HCT116 (cell line): Measurements from ENCODE around the gene NUCB1.

ENCODE experiments used
- ATF3 ChIP-seq: IDR thresholded peaks from 2 replicates; pipeline ENCODE4 v1.6.1; 2012
- ELF1 ChIP-seq: IDR thresholded peaks from 2 replicates; pipeline ENCODE4 v1.6.1; 2012; ENCODE audit warnings: low read depth, borderline replicate concordance
- EZH2 ChIP-seq: fragments of 200-600 bp; sonication (generic); IDR thresholded peaks from 2 replicates; pipeline ENCODE4 v1.6.1; 2017; ENCODE audit warnings: antibody characterized with exemption, mixed run types
- EZH2phosphoT487 ChIP-seq: fragments of 200-600 bp; IDR thresholded peaks from 2 replicates; pipeline ENCODE4 v1.6.1; 2018; ENCODE audit warnings: antibody characterized with exemption, borderline replicate concordance
- JUND ChIP-seq: IDR thresholded peaks from 2 replicates; pipeline ENCODE4 v1.6.1; 2012
- POLR2A ChIP-seq: IDR thresholded peaks from 2 replicates; pipeline ENCODE4 v1.7.0; 2011; ENCODE audit warnings: borderline replicate concordance; ENCODE audit not compliant: insufficient read depth, insufficient read length; ENCODE audit errors: extremely low read depth
- POLR2AphosphoS5 ChIP-seq: IDR thresholded peaks from 2 replicates; pipeline ENCODE4 v1.6.1; 2011; ENCODE audit warnings: mild to moderate bottlenecking, low read depth, low read length, moderate library complexity
- RAD21 ChIP-seq: IDR thresholded peaks from 2 replicates; pipeline ENCODE4 v1.6.1; 2012; ENCODE audit warnings: low read depth, mild to moderate bottlenecking
- SP1 ChIP-seq: IDR thresholded peaks from 2 replicates; pipeline ENCODE4 v1.6.1; 2012; ENCODE audit warnings: low read depth
- YY1 ChIP-seq: IDR thresholded peaks from 2 replicates; pipeline ENCODE4 v1.6.1; 2011; ENCODE audit warnings: low read length, low read depth, moderate library complexity, mild to moderate bottlenecking; ENCODE audit not compliant: insufficient replicate concordance; ENCODE audit errors: extremely low read depth
- ZNF274 ChIP-seq: fragments of 200-500 bp; sonication (Bioruptor generic); IDR thresholded peaks from 2 replicates; pipeline ENCODE4 v1.6.1; 2014; ENCODE audit warnings: mild to moderate bottlenecking, low read depth, low read length, inconsistent platforms
- TF ChIP-seq, protein P1 (sequence below), 3 experiments: fragments of 200-600 bp in 1 of 3; sonication (generic) in 1 of 3; IDR thresholded peaks in 2 of 3; conservative IDR thresholded peaks in 1 of 3; 2 replicates each; pipeline ENCODE4 v1.5.1; 2012 to 2017; ENCODE audit warnings: low read depth in 2 of 3, low read length in 2 of 3, antibody characterized with exemption in 1 of 3, borderline replicate concordance in 1 of 3, control low read depth in 1 of 3, mild to moderate bottlenecking in 1 of 3, mixed read lengths in 1 of 3, mixed run types in 1 of 3, moderate library complexity in 1 of 3; ENCODE audit not compliant: insufficient read depth in 1 of 3
- TF ChIP-seq, protein P2 (sequence below): IDR thresholded peaks from 2 replicates; pipeline ENCODE4 v1.6.1; 2012; ENCODE audit warnings: low read depth

- TF ChIP-seq, protein P1, sequence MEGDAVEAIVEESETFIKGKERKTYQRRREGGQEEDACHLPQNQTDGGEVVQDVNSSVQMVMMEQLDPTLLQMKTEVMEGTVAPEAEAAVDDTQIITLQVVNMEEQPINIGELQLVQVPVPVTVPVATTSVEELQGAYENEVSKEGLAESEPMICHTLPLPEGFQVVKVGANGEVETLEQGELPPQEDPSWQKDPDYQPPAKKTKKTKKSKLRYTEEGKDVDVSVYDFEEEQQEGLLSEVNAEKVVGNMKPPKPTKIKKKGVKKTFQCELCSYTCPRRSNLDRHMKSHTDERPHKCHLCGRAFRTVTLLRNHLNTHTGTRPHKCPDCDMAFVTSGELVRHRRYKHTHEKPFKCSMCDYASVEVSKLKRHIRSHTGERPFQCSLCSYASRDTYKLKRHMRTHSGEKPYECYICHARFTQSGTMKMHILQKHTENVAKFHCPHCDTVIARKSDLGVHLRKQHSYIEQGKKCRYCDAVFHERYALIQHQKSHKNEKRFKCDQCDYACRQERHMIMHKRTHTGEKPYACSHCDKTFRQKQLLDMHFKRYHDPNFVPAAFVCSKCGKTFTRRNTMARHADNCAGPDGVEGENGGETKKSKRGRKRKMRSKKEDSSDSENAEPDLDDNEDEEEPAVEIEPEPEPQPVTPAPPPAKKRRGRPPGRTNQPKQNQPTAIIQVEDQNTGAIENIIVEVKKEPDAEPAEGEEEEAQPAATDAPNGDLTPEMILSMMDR (IDR thresholded peaks at IDR 0.05 in 2 of 3, conservative IDR thresholded peaks at IDR 0.05 in 1 of 3; ENCODE audit: borderline replicate concordance in 1 of 3, insufficient read depth in 1 of 3, low read depth in 2 of 3, low read length in 2 of 3) = no peak
- no peak for TF ChIP-seq EZH2
- no peak for TF ChIP-seq EZH2phosphoT487
- TF ChIP-seq POLR2A = no peak
- no peak for TF ChIP-seq SP1
- no peak for TF ChIP-seq JUND
- TF ChIP-seq YY1 = no peak
- TF ChIP-seq ATF3 = no peak
- no peak for TF ChIP-seq POLR2AphosphoS5
- no peak for TF ChIP-seq RAD21
- no peak for TF ChIP-seq ZNF274
- TF ChIP-seq, protein P2, sequence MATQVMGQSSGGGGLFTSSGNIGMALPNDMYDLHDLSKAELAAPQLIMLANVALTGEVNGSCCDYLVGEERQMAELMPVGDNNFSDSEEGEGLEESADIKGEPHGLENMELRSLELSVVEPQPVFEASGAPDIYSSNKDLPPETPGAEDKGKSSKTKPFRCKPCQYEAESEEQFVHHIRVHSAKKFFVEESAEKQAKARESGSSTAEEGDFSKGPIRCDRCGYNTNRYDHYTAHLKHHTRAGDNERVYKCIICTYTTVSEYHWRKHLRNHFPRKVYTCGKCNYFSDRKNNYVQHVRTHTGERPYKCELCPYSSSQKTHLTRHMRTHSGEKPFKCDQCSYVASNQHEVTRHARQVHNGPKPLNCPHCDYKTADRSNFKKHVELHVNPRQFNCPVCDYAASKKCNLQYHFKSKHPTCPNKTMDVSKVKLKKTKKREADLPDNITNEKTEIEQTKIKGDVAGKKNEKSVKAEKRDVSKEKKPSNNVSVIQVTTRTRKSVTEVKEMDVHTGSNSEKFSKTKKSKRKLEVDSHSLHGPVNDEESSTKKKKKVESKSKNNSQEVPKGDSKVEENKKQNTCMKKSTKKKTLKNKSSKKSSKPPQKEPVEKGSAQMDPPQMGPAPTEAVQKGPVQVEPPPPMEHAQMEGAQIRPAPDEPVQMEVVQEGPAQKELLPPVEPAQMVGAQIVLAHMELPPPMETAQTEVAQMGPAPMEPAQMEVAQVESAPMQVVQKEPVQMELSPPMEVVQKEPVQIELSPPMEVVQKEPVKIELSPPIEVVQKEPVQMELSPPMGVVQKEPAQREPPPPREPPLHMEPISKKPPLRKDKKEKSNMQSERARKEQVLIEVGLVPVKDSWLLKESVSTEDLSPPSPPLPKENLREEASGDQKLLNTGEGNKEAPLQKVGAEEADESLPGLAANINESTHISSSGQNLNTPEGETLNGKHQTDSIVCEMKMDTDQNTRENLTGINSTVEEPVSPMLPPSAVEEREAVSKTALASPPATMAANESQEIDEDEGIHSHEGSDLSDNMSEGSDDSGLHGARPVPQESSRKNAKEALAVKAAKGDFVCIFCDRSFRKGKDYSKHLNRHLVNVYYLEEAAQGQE = no peak
- no peak for TF ChIP-seq ELF1
Measured at GRCh38 chr19:48858984-48859710, 41.0 kb upstream of the NUCB1 start.
